ENCODE results near the gene METTL9. TPM values are rescaled to one million over a fixed set of nuclear protein-coding genes. Genes with fewer than 3 reads are reported as not detected.

The METTL9 gene
- total and polyA plus RNA-seq, 12 donors = 35.7 to 398 (median 212) TPM

DNA sequence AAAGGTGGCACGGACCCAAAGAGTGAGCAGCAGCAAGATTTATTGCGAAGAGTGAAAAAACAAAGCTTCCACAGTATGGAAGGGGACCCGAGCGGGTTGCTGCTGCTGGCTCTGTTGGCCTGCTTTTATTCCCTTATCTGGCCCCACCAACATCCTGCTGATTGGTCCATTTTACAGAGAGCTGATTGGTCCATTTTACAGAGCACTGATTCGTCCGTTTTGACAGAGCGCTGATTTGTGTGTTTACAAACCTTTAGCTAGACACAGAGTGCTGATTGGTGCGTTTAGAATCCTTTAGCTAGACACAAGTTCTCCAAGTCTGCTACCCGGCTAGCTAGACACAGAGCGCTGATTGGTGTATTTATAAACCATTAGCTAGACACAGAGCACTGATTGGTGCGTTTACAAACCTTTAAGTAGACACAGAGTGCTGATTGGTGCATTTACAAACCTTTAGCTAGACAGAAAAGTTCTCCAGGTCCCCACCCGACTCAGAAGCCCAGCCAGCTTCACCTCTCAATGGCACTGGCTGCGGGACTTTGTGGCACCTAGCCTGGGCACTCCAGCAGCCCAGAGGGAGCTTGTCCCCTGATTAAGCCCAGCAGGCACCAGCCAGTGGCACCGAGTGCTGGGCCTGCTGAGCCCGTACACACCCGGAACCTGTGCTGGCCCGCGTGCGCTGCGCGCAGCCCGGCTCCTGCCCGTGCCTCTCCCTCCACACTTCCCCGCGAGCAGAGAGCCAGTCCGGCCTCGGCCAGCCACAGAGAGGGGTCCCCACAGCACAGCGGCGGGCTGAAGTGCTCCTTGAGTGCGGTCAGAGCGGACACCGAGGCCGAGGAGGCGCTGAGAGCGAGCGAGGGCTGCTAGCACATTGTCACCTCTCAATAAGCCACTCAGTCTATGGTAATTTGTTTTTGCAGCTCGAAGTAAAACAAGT lies 37.9 kb downstream of the METTL9 start:
- H3K27ac ChIP-seq = peak overlapping the region in 2 of 5 donors; percentile 21 to 86
- intact Hi-C loops (cut with DNase I) = loop anchor here in 1 of 2 donors (5.0 kb wide), 1 partner anchor 40 kb away; the partner anchor contains the start of gene METTL9
- no peaks in the 10 kb centered on the region for H3K27me3 ChIP-seq
- TF ChIP-seq, protein P1, sequence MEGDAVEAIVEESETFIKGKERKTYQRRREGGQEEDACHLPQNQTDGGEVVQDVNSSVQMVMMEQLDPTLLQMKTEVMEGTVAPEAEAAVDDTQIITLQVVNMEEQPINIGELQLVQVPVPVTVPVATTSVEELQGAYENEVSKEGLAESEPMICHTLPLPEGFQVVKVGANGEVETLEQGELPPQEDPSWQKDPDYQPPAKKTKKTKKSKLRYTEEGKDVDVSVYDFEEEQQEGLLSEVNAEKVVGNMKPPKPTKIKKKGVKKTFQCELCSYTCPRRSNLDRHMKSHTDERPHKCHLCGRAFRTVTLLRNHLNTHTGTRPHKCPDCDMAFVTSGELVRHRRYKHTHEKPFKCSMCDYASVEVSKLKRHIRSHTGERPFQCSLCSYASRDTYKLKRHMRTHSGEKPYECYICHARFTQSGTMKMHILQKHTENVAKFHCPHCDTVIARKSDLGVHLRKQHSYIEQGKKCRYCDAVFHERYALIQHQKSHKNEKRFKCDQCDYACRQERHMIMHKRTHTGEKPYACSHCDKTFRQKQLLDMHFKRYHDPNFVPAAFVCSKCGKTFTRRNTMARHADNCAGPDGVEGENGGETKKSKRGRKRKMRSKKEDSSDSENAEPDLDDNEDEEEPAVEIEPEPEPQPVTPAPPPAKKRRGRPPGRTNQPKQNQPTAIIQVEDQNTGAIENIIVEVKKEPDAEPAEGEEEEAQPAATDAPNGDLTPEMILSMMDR (IDR thresholded peaks at IDR 0.05) = no peak
- TF ChIP-seq POLR2A (IDR thresholded peaks at IDR 0.05) = peak; percentile 26 to 28
- no peaks in the 10 kb centered on the region for H3K9me3 ChIP-seq (replicated peaks in 1 of 3)
- H3K4me1 ChIP-seq (replicated peaks in 1 of 2) = peaks cover 14 to 45% of the 10 kb centered on the region in 2 donors
- H3K36me3 ChIP-seq (replicated peaks in 1 of 2) = no peaks in the 10 kb centered on the region
- DNase-seq = peak in 2 of 7 donors; percentile 35 to 66
- whole genome bisulfite sequencing, 4 donors = 85 to 95% (median 90%) methylated on average over 21 to 37 of the region's 37 CpGs
- peak overlapping the region in 1 of 4 donors; percentile 33 for H3K4me3 ChIP-seq

DNA sequence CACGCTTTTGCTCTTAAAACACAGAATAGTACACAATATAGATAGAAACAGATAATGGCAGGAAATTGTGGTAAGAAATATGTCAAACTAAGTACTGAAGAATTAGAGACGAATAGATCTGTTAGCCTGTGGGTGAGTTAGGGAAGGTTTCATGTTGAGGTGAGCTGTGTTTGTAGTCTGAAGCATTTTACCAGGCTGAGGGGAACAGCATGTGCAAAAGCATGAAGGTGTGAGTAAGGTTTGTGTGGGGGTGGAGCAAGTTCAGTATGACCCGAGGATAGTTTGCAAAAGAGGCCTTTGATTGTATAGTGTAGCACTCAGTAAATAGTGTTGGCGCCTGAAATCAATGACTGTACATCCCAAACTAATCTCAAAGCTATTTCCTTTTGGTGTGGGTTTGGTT lies 39.2 kb downstream of the METTL9 start:
- intact Hi-C loops (cut with DNase I) = loop anchor here in 1 of 2 donors (5.0 kb wide), 1 partner anchor 41 kb away; the partner anchor contains the start of gene METTL9
- H3K9me3 ChIP-seq (replicated peaks in 1 of 3) = no peaks in the 10 kb centered on the region
- DNase-seq = no peak
- 71 to 76% (median 74%) methylated on average over 4 of the region's 4 CpGs for WGBS, 4 donors
- H3K36me3 ChIP-seq (replicated peaks in 1 of 2) = no peaks in the 10 kb centered on the region
- H3K4me3 ChIP-seq = no peak overlapping the region
- no peaks in the 10 kb centered on the region for H3K27me3 ChIP-seq
- TF ChIP-seq POLR2A (IDR thresholded peaks at IDR 0.05) = no peak
- H3K27ac ChIP-seq = no peak overlapping the region
- H3K4me1 ChIP-seq (replicated peaks in 1 of 2) = peaks cover 14 to 47% of the 10 kb centered on the region in 2 donors

DNA sequence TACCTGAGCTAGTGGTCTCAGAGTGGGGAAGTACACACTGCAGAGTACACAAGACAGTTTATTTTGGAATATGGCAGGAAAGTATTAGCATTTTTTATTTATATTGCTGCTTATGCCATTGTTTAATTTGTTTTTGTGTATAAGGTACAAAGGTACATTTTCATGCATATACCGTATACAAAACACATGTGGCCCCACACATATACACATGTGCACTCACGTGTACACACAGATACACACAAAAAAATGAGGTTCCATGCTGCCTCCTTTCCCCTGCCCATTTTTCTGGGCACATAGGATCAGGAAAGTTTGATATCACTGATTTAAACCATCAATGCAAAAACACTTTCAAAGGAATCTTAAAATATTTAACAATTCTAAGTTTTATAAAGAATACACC lies 40.1 kb downstream of the METTL9 start:
- TF ChIP-seq POLR2A (IDR thresholded peaks at IDR 0.05) = no peak
- TF ChIP-seq, protein P1 (IDR thresholded peaks at IDR 0.05) = no peak
- Histone ChIP-seq H3K4me1 (replicated peaks in 1 of 2) (peaks cover 13 to 47% of the 10 kb centered on the region in 2 donors), H3K4me3 (no peak overlapping the region), H3K27ac (peak overlapping the region in 1 of 5 donors; percentile 20), H3K27me3 (no peaks in the 10 kb centered on the region), H3K36me3 (replicated peaks in 1 of 2) (no peaks in the 10 kb centered on the region), H3K9me3 (replicated peaks in 1 of 3) (no peaks in the 10 kb centered on the region)
- DNase-seq = no peak
- intact Hi-C loops (cut with DNase I) = loop anchor here in 1 of 2 donors (5.0 kb wide), 1 partner anchor 42 kb away; the partner anchor contains the start of gene METTL9
- WGBS, 4 donors = 91 to 94% (median 93%) methylated on average over 2 of the region's 2 CpGs

DNA sequence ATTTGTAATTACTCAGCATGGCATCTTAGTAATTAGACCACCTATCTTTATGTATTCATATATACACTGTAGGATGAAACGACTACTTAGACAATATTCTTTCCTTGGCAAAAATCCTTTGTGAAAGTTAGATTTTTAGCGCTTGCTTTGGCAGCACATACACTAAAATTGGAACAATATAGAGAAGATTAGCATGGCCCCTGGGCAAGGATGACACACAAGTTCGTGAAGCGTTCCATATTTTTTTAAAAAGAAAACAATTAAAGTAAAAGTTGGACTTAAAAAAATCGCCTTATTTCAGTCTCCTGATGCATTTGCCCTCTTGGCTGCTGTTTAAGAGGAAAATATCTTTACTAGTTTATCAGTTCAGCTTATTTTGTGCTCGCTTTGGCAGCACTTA lies 42.5 kb downstream of the METTL9 start:
- DNase-seq = no peak
- intact Hi-C loops (cut with DNase I) = loop anchor here in 1 of 2 donors (5.0 kb wide), 1 partner anchor 60 kb away; no protein-coding TSS in a partner anchor
- peak overlapping the region in 1 of 5 donors; percentile 9 for H3K27ac ChIP-seq
- TF ChIP-seq, protein P1 (IDR thresholded peaks at IDR 0.05) = no peak
- no peak for TF ChIP-seq POLR2A (IDR thresholded peaks at IDR 0.05)
- H3K36me3 ChIP-seq (replicated peaks in 1 of 2) = no peaks in the 10 kb centered on the region
- H3K4me1 ChIP-seq (replicated peaks in 1 of 2) = peaks cover 21 to 65% of the 10 kb centered on the region in 2 donors
- H3K27me3 ChIP-seq = no peaks in the 10 kb centered on the region
- H3K4me3 ChIP-seq = no peak overlapping the region
- WGBS, 4 donors = 65 to 84% (median 73%) methylated on average over 6 of the region's 6 CpGs
- H3K9me3 ChIP-seq (replicated peaks in 1 of 3) = no peaks in the 10 kb centered on the region
